Neuron (in vitro differentiated cells): ENCODE measurements around the gene DYRK3.

Experiments
- H2AFZ ChIP-seq: one replicate; pipeline ENCODE4 v1.6.1; 2013; ENCODE audit warnings: low read depth, mild to moderate bottlenecking, inconsistent platforms, low read length, moderate library complexity
- H3K27me3 ChIP-seq: one replicate; pipeline ENCODE4 v1.6.1; 2013; ENCODE audit warnings: low read length; ENCODE audit not compliant: insufficient read depth
- H3K36me3 ChIP-seq: one replicate; pipeline ENCODE4 v1.6.1; 2013; ENCODE audit warnings: low read length; ENCODE audit not compliant: insufficient read depth
- H3K4me1 ChIP-seq: one replicate; pipeline ENCODE4 v1.6.1; 2013; ENCODE audit warnings: low read length; ENCODE audit not compliant: insufficient read depth
- H3K4me3 ChIP-seq: 2 replicates; pipeline ENCODE4 v1.5.1; 2013; ENCODE audit warnings: mild to moderate bottlenecking, low read length, moderate library complexity
- H3K9me3 ChIP-seq: one replicate; pipeline ENCODE4 v1.6.1; 2013; ENCODE audit warnings: low read length

The DYRK3 gene

DNA sequence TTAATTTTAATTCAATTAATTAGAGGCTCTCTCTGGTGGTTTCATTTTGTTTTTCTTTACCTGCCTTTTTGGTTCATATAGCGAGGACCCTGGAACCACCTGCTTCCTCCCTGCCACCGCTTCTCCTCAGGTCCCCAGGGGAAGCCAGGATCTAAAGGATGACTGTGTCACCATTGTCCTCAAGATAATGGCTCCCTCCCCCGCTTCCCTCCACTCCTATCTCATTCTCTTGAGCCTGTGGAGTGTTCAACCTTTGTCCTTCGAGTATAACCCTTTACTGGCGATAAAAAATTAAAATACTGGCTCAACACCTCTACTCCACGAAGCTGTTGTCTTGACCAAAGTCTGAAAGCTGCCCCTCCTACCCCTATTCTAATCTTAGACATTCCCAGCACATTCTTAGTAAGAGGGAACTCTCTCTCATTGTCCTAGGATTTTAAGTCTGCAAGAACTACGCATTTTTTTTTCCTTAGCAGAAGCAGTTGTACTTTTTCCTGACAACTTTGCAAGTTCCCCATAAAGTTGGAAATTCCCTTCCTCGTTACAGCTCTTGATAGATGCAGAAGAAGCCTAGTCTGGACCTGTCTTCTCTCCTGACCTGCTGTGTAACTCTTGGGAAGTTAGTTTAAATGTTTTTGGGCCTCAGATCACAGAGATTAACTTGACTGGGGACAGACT lies 36.8 kb downstream of the DYRK3 start:
- Histone ChIP-seq H3K36me3 (no peaks in the 10 kb centered on the region), H3K4me1 (peaks cover 30% of the 10 kb centered on the region), H3K27me3 (peaks cover 22% of the 10 kb centered on the region), H3K4me3 (no peak overlapping the region), H2AFZ (no peak overlapping the region), H3K9me3 (no peaks in the 10 kb centered on the region)

DNA sequence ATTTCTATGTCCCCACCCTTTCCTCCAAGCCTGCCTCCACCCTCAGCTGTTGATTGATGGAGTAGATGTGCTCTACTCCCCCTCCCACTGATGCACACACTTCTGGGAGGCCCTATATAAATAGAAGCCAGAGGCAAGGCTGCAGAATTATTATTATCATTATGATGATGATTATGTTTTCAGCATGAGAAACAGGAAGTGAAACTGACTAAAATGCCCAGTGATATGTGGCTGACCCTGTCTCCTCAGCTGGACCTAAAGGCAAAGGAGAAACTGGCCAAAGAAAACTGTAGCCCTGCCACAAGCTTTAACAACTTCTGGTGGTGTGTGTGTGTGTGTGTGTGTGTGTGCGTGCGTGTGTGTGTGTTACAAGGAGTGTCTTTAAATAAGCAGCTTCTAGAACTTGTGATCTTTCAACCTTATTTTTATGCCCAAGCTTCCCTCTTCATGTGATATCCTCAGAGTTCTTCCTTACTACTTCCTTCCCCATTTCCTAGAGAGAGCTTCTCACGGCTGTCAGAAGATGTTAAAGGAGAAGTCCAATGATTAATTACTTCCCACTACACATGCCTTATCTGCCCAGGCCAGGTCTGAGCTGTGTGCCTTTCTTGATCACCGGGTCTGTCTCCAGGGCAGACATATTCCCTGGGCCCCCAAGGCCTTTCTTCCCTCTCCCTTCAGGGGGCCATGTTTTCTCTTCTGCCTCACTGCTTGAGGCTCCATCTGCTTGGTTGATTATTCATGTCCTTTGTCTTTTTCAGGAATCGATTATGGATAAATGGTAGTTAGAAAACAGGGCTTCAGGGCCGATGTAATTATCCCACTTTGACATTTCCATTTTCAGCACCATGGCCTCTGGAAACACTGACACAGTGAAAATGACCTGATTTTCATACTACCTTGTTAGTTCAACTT lies 37.8 kb downstream of the DYRK3 start:
- Histone ChIP-seq H3K9me3 (no peaks in the 10 kb centered on the region), H3K4me1 (peaks cover 30% of the 10 kb centered on the region), H3K36me3 (no peaks in the 10 kb centered on the region), H3K4me3 (no peak overlapping the region), H2AFZ (no peak overlapping the region), H3K27me3 (peaks cover 18% of the 10 kb centered on the region)

DNA sequence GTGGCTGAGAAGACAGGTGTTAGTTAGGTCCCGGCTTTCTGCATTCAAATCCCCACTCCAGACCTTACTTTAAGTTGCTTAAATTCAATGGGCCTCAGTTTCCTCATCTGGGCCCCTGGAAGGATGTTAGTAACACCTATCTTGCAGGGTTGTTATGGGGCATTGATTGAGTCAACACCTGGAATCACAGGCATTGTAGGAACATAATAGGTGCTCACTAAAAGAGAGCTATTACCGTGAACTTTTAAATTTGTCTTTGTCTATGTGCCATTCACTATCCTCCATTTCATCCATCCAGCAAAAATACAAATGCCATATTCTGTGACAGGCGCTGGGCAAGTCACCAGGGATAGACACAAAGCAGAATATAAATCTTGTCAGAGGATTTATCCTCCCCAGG lies 38.9 kb downstream of the DYRK3 start:
- peaks cover 30% of the 10 kb centered on the region for H3K4me1 ChIP-seq
- no peaks in the 10 kb centered on the region for H3K9me3 ChIP-seq
- H3K4me3 ChIP-seq = no peak overlapping the region
- no peak overlapping the region for H2AFZ ChIP-seq
- no peaks in the 10 kb centered on the region for H3K36me3 ChIP-seq
- peaks cover 20% of the 10 kb centered on the region for H3K27me3 ChIP-seq

DNA sequence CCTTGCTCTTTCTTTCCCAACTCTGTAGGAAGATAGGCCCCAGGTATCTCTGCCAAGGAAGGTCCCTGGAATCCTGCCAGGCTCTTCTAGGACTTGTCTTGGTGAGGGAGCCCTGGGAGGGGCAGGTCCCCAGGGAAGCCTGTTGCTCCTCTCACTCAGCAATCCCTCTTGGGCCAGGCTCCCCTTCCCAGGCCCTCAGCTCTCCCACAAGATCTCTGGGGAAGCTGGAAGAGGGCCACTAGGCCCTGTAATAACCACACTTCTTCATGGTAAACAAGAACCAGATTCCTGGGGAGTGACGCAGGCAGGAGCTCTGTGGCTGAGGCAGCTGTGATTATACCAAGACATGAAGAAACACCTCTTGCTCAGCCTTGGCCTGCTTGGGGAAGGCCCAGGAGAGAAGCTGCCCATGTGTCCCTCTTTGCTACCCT lies 39.4 kb downstream of the DYRK3 start:
- H3K4me3 ChIP-seq = no peak overlapping the region
- no peaks in the 10 kb centered on the region for H3K36me3 ChIP-seq
- peaks cover 30% of the 10 kb centered on the region for H3K4me1 ChIP-seq
- no peak overlapping the region for H2AFZ ChIP-seq
- H3K9me3 ChIP-seq = no peaks in the 10 kb centered on the region
- H3K27me3 ChIP-seq = peaks cover 17% of the 10 kb centered on the region

DNA sequence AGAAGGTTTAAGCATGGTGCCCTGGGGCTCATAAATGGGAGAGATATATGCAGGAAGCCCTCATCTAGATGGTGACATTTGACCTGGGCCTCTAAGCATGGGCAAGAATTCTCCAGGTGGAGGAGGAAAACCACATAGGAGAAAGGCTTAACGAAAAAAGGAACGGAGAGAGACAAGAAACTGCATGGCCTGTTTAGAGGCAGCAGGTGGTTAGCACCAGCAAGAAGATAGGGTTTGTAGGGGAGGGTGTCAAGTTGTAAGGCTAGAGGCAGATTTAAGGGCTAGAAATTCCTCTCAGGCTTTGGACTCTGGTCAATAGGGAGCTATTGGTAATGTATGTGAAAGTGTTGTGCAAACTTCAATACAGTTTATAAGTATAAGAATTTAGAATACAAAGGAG lies 41.2 kb downstream of the DYRK3 start:
- H3K4me1 ChIP-seq = peaks cover 27% of the 10 kb centered on the region
- H3K27me3 ChIP-seq = peaks cover 26% of the 10 kb centered on the region
- H3K9me3 ChIP-seq = no peaks in the 10 kb centered on the region
- H3K4me3 ChIP-seq = no peak overlapping the region
- no peak overlapping the region for H2AFZ ChIP-seq
- H3K36me3 ChIP-seq = no peaks in the 10 kb centered on the region

DNA sequence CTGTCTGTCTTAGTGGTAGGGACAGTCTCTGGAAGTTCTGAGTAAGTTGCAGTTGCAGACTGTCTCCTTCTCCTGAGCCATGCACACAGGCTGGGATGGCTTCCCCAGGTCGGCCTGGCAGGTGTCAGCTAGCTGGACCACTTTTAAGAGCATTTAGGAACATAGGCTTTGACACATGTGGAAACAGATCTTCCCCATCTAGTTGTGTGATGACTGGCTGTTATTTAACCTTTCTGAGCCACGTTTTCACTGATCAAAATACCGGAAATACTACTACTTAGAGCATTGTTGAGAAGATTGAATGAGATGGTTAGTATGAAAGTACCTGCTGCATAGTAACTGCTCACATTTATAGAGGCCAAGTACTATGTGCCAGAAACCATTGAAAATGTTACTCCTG lies 43.2 kb downstream of the DYRK3 start:
- H3K4me1 ChIP-seq = peaks cover 7% of the 10 kb centered on the region
- H3K4me3 ChIP-seq = no peak overlapping the region
- H3K27me3 ChIP-seq = peaks cover 41% of the 10 kb centered on the region
- H2AFZ ChIP-seq = no peak overlapping the region
- H3K9me3 ChIP-seq = no peaks in the 10 kb centered on the region
- no peaks in the 10 kb centered on the region for H3K36me3 ChIP-seq

DNA sequence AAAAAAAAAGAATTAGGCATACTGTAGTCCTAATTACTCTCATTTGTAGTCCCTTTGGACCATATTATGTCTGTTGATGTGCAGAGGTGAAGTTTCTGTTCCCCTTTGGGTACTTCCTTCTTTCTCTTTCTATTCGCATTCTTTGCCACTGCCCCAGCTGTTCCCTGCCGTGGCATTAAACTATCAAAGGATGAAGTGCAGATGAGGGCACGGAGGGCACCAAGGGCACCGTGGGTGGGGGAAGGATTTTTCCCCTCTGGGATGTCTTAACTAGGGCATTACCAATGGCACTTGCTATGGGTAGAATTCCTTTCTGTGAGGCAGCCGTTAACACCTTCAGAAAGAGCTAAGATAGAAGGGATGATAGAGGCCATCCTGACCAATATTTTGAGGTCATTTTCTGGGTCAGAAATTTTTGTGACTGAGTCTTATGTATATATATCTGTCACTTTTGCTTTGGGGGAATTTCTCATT lies 44.4 kb downstream of the DYRK3 start:
- Histone ChIP-seq H3K4me1 (peaks cover 3% of the 10 kb centered on the region), H3K4me3 (no peak overlapping the region), H3K27me3 (peaks cover 46% of the 10 kb centered on the region), H3K9me3 (no peaks in the 10 kb centered on the region), H2AFZ (no peak overlapping the region), H3K36me3 (no peaks in the 10 kb centered on the region)

DNA sequence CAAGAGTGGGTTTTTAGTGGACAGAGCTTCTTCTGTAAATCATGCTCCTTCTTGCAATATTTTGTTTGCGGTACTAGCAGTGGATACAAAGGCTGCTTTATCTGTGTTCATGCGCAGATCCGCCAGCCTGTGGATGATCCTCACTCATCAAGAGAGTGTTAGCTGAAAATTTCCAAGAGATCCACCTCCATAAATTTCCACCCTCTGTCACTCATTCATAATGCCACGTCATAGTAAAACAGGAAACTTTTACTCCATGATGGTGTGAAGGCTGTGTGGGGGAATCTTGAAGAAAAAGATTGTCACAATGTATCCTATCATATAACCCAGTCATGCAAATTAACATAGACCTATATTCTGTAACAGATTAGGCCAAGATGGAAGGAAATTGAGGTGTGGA lies 44.9 kb downstream of the DYRK3 start:
- Histone ChIP-seq H2AFZ (no peak overlapping the region), H3K9me3 (no peaks in the 10 kb centered on the region), H3K36me3 (no peaks in the 10 kb centered on the region), H3K4me3 (no peak overlapping the region), H3K4me1 (peaks cover 3% of the 10 kb centered on the region), H3K27me3 (peaks cover 45% of the 10 kb centered on the region)

DNA sequence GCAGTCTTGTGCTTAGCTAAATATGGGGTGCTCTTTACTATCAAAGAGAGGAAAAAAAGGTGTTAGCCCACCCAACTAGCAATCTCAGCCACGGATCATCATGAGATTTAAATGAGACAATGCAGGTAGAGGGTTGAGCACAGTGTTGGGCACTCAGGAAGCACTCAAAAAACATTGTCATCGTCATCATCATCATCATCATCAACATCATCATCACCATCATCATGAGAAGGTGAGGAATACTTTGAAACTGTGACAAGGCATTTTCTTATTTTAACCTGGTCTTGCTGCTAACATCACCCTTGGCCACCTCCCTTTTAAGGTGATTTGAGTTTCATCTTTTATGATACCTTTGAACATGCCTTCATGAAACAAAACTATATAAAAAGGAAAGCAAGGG lies 46.0 kb downstream of the DYRK3 start:
- peaks cover 39% of the 10 kb centered on the region for H3K27me3 ChIP-seq
- no peaks in the 10 kb centered on the region for H3K36me3 ChIP-seq
- H3K4me1 ChIP-seq = peaks cover 4% of the 10 kb centered on the region
- H3K9me3 ChIP-seq = no peaks in the 10 kb centered on the region
- H2AFZ ChIP-seq = no peak overlapping the region
- no peak overlapping the region for H3K4me3 ChIP-seq

DNA sequence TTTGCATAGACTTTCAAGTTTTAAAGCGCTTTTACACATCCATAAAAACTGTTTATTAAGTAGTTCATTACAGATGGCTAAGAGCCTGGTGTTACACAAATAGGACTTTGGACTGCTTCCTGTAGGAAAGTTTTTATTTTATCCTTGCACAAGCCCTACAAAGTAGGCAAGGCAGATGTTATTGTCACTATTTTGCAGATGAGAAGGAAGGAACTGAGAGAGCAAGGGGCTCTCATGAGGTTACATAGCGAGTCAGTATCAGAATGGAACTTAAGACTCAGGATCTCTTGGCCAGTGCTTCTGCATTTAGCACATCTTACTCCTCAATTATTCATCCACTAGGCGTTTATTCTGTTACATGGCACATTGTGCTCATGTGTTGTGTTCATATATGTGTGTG lies 46.8 kb downstream of the DYRK3 start:
- Histone ChIP-seq H2AFZ (no peak overlapping the region), H3K4me1 (peaks cover 12% of the 10 kb centered on the region), H3K9me3 (no peaks in the 10 kb centered on the region), H3K27me3 (peaks cover 39% of the 10 kb centered on the region), H3K4me3 (no peak overlapping the region), H3K36me3 (no peaks in the 10 kb centered on the region)

DNA sequence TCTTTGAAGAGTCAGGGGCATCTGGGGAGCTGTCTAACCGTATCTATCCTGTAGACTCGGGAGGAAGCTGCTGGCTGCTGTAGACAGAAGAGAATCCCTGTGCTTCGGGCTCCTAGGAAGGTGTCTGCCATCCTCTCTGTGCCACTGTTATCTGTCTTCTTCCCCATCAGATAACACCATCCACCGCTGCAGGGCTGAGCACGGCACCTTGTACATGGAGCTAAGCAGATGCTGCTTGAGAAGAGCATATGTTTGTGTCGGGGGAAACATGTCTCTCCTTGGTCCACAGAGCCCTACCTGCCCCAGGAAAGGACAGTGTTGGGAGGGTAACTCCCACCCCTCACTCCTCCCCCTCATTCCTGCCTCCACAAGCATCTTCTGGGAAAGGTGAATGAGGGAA lies 48.0 kb downstream of the DYRK3 start:
- Histone ChIP-seq H3K4me1 (peaks cover 24% of the 10 kb centered on the region), H3K9me3 (no peaks in the 10 kb centered on the region), H2AFZ (no peak overlapping the region), H3K36me3 (no peaks in the 10 kb centered on the region), H3K4me3 (no peak overlapping the region), H3K27me3 (peaks cover 37% of the 10 kb centered on the region)

DNA sequence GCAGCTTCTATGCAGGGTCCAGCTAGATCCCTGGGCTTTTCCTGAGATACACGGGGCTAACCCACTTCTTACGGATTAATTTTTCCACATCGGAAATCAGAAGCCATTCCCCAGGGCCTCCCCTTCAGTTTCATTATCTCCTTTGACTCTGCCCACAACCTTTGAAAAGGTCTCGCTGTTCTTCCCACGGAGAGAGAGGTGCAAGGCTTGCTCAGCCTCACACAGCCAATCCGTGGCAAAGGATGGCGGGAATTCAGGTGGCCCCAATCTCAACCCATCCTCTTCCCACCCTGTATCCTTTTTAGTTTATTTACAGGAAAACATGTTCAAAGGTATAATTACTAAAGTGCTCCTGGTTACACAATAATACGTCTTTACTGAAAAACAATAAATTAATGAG lies 48.7 kb downstream of the DYRK3 start:
- Histone ChIP-seq H3K27me3 (peaks cover 34% of the 10 kb centered on the region), H3K36me3 (no peaks in the 10 kb centered on the region), H2AFZ (no peak overlapping the region), H3K4me3 (no peak overlapping the region), H3K9me3 (no peaks in the 10 kb centered on the region), H3K4me1 (peaks cover 29% of the 10 kb centered on the region)

DNA sequence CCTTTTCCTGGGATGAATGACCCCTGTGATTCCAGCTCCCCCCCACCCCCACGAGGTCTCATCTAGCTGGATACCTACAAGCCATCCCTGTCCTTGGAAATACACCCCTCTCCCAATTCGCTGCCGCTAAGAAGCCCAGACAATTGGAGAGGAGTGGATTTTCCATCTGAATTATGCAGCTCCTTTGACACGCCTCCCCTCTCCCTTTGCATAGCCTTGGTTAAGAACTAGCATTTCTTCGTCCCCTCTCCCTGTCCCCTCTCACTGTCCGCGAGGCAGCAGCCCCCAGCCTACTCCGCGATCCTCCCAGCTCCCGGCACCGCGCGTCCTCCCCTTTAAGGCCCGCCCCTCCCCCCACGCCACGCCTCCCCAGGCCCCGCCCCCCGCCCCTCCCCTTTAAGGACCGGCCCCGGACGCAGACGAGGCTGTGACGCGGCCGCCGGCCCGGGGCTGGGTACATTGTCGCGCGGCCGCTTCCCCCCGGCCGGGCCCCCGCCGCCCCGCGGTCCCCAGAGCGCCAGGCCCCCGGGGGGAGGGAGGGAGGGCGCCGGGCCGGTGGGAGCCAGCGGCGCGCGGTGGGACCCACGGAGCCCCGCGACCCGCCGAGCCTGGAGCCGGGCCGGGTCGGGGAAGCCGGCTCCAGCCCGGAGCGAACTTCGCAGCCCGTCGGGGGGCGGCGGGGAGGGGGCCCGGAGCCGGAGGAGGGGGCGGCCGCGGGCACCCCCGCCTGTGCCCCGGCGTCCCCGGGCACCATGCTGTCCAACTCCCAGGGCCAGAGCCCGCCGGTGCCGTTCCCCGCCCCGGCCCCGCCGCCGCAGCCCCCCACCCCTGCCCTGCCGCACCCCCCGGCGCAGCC lies 49.4 kb downstream of the DYRK3 start, which contains the start of gene MAPKAPK2:
Gene MAPKAPK2 (plus strand): TSS at position 428 of the 856 bp plus-strand sequence. CDS start 325 bp downstream, at position 753.
- H3K4me1 ChIP-seq = peaks cover 32% of the 10 kb centered on the region
- H3K36me3 ChIP-seq = no peaks in the 10 kb centered on the region
- H3K9me3 ChIP-seq = no peaks in the 10 kb centered on the region
- H3K27me3 ChIP-seq = peaks cover 32% of the 10 kb centered on the region
- H2AFZ ChIP-seq = peak within 1 kb of the TSS; percentile 9
- H3K4me3 ChIP-seq = peak within 1 kb of the TSS; percentile 82
